HG03025 (cell line): ENCODE results near the gene TLDC2.
"Not testable (repeated sequence)": the region's sequence is repeated elsewhere in the genome, so short reads cannot be mapped to it uniquely, and the experiment has no call there.

Experiments
- ATAC-seq: cut with Tn5 transposase; IDR thresholded peaks from one replicate; pipeline ENCODE4 v1.9.1; 2021; ENCODE audit warnings: mild to moderate bottlenecking, moderate library complexity; ENCODE audit not compliant: unreplicated experiment, low FRiP score

Gene TLDC2

DNA sequence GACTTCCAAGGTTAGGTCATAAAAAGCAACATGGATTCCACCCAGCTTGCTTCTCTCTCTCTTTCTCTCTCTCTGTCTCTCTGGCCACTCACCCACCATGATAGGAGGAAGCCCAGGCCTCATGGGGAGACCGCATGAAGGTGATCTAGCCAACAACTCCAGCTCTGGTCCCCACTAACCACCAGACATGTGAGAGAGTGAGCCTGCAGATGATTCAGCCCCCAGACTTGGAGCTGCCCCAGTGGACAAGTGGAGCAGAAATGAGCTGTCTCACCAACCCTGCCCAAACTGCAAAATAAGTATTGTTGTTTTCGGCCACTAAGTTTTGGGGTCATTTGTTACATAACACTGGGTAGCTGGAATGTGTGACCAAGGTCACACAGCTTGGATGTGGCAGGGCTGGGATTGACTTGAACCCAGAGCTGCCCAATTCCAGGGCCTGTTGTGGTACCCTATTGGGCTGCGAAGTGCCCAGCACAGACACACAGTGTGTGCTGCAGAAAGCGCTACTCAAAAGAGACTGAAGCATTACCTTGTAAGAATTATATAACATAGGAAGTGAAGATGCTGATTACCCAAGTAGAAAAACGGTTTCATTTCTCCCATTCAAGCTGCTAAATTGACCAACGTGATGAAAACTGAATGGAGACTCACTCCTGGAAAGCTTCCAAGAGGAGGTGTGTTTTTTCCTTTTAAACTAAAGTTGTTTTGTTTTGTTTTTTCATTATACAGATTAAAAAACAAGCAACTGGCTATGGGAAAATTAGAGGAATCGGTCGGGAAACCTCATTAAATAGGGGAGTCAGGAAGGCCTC is 9.1 kb upstream of the TLDC2 start:
- no peak for ATAC-seq

DNA sequence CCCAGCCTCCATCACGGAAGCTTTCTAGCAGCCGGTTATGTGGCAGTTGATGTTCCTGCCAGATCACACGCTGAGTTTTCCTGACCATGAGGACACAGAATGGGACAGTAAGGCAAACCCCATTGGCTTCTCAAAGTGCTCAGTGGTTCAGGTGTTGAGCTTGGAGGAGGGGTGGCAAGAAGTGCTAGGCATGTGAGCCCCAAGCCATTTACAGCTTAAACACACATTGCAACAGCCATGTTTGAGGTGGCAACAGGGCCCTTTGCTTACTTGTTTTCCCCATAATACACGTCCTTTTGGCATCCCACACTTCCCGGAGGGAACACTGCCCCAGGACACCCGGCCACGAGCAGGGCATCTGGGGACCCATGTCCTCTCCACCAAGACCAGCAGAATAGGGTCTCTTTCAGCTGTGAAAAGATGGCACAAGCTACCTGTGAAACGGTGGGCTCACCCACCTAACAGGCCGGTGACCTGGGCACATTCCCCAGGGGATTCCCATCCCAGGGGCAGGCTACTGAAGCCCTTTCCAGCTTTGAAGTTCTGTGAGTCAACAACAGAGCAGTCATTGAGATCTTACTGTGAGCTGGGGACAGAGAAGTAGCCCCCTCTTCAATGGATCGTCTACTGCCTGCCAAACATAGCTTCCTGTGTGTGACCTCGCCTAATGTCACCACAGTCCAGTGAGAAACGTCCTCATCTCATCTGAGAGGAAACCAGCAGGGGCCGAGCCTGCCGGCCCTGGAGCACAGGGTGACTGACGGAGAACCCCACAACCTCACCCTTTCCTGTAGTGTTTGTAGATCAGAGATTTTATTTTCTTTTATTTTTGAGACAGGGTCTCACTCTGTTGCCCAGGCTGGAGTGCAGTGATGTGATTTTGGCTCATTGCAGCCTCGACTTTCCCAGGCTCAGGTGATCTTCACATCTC is 4.0 kb upstream of the TLDC2 start:
- ATAC-seq = no peak

DNA sequence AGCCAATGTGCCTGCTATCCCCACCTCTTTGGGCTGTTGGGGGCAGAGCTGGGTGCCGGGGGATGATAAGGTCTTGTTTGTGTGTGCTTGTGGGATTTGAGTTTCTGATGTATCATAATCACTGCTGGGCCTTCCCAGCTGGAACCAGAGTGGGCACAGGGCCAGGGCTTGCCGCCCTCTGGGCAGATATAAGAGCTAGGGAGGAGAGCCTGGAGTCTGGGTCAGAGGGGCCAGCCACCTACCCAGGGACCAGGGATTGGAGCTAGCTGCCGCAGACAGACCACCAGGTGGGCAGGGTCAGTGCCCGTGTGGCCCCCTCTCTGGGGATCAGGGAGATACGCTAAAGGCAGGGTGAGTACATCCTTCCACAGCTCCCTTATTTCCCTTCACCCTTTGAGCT is 3.1 kb upstream of the TLDC2 start:
- no peak for ATAC-seq

DNA sequence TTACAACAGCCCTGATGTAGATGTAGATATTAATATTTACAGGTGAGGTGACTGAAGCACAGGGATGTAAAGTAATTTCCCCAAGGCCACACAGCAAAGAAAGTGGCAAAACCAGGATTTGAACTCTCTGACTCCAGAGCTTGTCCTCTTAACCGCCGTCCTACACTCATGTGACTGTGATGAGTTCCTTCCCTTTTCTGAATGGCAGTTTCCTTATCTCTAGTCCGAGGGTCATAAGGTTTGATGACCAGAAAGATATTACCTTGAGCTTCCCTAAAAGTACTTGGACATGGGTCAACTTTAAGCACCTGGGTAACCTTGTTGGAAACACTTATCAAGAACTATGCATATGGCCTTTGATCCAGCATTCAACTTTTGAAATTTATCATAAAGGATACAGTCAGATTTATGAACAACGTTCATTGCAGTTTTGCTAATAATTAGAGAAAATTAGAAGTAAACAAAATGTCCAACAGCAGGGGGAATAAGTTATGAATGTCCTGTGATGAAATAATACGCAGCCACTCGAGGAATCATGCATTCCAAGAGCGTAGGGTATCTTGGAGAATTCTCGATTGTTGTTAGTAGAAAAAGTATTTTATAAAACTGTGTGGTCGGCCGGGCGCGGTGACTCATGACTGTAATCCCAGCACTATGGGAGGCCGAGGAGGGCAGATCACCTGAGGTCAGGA is 2.3 kb upstream of the TLDC2 start:
- ATAC-seq = no peak

DNA sequence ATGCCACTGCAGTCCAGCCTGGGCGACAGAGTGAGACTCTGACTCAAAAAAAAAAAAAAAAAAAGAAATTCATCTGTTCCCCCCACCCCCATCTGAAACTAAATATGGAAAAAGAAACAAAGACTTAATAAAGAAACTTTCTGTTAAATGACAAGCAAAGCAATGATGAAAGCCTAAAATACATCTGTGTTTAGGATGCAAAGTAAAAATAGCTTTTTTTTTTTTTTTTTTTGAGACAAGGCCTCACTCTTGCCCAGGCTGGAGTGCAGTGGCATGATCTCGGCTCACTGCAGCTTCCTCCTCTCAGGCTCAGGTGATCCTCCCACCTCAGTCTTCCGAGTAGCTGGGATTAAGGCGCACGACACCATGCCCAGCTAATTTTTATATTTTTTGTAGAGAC is 845 bp upstream of the TLDC2 start:
- ATAC-seq = not testable (repeated sequence)

DNA sequence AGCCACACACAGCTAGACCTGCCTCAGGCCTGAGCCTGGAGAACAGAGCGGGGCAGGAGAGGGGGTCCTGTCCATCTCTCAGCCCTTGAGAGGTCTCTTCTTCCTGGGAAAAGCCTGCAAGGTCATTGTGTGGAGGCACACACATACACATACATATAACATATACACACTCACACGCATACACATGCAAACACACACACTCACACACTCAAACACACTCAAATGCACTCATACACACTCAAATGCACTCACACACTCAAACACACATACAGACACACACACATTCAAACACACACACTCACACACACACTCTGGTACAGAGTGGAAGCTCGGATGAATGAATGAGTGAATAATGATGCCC is 515 bp downstream of the TLDC2 start:
- no peak for ATAC-seq

DNA sequence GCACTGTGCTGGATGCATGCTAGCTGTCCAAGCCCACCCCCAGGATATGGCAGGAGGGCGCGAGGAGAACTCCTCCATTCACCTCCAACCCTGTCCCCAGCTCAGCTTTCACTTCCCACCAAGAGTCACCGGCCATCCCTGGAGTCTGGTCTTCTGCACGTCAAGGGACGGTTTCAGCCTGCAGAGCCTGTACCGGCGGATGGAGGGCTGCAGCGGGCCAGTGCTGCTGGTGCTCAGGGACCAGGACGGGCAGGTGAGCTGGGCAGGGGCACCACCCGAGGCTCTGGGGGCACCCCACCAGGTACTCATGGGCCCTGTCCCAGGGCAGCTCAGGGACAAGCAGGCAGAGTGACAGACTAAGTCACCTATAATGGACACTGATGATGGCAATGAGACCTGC is 3.0 kb downstream of the TLDC2 start:
- no peak for ATAC-seq

DNA sequence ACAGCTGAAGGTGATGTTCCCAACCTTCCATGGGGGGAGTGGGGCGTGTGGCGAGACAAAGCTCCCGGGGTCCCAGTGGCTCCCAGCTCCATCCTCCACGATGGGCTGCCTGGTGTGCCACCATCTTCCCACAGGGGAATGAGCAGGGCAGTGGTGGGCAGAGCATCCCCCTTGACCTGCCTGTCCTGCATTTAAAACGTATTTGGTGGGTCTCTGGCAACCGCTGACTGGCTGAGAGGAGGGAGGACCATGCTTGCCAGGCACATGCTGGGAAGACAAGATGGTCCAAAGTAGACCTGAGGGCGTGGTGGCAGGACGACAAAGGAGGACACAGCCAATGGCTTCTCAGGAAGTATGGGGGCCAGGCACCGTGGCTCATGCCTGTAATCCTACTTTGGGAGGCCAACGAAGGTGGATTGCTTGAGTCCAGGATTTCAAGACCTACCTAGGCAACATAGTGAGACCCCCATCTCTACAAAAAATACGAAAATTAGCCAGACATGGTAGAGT is 4.9 kb downstream of the TLDC2 start:
- ATAC-seq = no peak

DNA sequence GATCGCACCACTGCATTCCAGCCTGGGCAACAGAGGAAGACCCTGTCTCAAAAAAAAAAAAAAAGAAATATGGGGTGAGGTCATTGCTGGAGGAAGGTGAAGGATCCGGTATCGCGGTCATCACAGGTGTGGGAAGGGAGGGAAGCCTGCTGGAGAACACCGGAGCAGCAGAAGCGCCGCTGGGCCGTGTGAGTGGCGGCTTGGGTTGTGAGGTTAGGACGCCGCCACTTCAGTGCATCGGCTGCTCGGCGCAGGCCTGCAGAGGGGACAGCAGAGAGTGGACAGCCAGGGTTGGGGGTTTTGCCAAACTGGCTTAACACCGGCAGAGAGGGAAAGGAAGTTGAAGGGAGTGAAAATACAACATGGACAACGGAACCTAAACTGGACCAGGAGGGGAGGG is 5.4 kb downstream of the TLDC2 start:
- ATAC-seq = no peak

DNA sequence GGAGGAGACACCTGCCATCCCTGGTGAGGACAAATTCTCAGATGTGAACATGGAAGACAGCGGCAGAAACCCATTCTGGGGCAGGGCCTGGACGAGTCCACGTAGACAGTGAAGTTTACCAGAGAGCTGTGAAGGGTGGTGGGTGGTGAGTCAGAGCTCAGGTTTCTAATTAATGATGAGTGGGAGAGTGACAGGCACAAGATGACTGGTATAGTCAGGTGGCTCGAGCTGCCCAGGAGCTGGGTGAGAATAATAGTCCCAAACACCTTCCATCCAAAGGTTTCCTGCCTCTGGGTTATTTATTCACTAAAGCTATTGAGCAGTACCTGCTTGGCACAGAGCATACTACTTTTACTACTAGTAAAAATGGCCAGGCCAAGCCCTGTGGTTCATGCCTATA is 6.0 kb downstream of the TLDC2 start:
- ATAC-seq = no peak

DNA sequence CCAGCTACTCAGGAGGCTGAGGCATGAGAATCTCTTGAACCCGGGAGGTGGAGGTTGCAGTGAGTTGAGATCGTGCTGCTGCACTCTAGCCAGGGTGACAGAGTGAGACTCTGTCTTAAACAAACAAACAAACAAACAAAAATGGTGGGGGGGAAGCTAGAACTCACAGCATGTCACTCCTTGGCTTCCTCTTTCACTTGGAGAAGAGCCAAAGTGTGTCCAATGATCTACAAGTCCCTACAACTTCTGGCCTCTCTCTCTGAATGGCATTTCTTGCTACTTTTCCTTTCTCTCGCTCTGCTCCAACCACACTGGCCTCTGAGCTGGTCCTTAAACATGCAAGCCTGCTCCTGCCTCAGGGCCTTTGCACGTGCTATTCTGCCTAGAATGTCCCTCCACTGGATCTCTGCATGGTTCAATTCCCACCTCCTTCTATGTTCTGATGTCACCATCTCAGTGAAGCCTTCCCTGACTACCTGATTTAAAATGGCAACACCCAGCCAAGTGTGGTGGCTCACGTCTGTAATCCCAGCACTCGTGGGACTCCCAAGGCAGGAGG is 8.1 kb downstream of the TLDC2 start:
- ATAC-seq = no peak

DNA sequence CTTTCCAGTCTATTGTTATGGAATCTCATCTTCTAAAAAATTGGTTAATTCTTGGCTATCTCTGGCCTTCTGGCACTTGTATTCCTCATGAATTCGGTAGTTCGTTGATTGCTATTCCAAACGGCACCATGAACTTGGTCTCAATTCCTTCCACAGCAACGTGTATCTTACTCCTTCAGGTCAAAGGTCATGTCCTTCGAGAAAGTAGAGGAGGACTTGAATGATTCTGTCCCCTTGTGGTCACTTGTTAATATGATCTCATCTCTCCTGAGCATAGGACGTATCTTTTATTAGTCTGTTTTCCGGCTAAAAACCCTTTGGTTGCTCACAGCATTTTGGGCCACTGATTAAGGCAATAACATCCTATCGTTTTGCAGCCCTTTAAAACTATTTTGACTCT is 9.4 kb downstream of the TLDC2 start:
- no peak for ATAC-seq

DNA sequence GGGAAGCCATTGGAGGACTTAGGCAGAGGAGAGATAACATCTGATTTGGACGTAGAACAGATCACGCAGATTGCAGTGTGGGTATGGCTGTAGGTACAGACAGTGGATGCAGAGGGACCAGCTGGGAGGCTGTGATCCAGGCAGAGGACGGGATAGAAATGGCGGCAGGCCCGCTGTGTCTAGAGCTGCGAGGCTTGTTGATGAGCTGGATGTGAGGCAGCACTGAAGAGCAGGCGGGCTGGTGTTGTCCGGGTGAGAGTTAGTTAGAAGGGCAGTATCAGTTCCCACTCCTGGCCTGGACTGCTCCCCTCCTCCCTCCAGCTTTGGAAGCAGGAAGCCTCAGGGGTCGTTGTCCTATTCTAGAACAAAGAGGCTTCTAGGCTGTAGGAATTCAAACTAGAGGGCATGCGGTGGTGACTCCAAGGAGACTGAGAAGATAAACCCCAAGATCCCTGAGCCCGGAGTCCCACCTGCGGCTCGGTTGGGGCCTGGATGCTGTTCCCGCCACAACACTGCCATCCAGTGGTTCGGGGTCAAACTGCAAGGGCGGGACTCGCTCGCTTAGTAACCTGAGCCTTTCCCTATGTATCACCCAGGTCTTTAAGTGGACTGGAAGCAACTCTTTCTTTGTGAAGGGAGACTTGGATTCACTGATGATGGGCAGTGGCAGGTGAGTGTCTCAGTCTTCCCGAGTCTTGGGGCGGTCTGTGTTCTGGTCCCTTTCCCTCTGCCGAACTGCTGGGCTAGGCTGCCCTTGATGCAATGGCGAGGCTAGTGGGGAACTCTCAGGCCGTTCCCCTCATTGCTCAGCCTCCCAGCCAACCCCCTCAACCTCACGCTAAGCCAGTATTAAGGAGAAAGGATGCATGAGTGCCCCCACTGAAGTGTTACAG is 11.2 kb downstream of the TLDC2 start:
- ATAC-seq = no peak

DNA sequence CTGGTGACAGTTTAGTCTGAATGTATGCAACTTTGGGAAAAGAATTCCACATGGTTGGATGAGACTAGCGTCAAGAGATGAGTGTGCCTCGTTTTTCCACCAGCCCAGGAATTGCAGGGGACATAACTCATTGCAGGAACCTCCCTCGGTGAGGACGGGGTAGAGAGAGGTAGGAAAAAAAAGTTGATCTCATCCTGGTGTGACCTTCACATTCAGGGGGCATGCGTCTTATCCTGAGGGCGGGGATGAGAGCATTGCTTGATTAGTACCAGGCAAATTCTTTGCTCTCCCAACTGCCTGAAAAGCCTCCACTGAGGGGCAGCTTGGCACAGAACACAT is 11.8 kb downstream of the TLDC2 start:
- no peak for ATAC-seq

DNA sequence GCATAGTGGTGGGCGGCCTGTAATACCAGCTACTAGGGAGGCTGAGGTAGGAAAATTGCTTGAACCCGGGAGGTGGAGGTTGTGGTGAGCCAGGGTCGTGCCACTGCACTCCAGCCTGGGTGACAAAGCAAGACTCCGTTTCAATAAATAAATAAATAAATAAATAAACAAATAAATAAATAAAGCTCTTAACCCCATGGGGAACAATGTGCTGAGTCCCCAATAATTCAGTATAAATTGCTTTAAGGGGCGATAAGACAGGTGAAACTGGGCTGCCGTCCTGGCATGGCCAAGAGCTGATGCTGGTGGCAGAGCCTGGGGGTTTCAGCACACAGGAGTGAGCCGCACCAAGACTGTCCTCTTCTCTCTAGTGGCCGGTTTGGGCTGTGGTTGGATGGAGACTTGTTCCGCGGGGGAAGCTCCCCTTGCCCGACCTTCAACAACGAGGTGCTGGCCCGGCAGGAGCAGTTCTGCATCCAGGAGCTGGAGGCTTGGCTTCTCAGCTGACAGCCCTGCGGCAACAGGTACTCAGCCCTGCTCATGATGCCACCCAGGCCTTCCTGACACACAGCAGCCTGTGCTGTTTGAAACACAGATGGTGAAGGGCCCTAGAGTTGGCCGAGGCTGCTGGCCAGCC is 13.1 kb downstream of the TLDC2 start:
- no peak for ATAC-seq

DNA sequence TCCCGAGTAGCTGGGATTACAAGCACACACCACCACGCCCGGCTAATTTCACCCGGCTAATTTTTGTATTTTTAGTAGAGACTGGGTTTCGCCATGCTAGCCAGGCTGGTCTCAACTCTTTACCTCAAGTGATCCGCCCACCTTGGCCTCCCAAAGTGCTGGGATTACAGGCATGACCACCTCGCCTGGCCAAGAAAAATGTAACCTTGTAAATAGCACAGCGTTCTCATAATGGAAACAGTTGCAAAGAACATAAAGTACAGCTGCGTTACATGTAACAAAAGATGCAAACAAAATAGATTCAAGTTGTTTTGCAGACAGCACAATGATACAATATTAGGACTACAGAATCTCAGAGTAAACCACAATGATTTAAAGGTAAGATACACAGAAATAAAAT is 14.6 kb downstream of the TLDC2 start:
- no peak for ATAC-seq

DNA sequence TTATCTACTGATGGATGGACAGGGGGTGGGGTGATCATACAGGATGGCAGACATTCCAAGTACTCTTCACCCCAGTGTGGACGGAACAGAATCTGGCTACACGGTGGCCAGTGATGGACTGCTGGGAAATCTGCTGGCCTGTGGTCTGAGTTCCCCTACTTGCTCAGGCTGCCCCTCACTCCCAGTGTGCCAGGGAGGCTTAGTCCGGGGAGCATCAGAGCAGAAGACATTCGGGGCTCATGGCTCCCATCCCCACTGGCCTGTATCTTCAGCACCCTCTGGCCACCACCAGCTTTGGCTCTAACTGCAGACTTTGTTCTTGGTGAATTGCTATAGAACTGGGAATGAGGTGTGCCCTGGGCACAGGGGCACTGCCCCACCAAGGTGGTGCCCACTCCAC is 15.3 kb downstream of the TLDC2 start:
- ATAC-seq = no peak

DNA sequence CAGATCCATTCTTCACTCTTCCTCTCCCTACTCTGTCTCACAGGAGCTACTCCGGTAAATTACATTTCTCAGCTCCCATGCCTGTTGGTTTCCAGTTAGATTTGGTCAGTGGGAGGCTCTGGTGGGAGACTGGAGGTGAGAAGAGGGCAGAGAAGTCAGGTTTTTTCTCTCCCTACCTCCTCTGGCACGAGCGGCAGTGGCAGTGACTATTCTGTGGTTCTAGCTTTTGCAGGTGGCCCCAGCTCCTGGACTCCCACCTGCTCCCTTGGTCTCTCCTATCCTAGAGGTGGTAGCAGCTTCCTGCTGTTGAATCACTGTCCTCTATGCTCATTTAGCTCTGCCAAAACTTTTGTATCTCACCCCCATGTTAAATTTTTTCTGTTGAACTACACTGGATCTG is 17.9 kb downstream of the TLDC2 start:
- no peak for ATAC-seq

DNA sequence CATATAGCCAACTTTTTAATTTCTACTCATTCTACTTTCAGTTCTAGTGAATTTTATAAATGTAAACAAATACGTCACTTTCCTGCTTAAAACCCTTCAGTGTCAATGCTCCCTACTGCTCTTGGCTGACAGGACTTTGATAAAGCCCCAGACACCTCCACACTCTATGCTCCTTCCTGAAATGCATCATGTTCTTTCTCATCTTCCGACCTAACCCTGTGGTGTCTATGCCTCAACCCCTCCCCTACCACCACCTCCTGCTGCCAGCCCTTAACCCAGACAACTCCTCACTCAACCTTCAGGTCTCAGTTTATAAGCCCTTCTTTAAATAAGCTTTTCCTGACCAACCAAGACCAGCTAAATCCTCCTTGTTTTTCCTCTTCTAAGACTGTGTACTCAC is 19.1 kb downstream of the TLDC2 start:
- no peak for ATAC-seq
